Activated naive CD4-positive, alpha-beta T cell treated with anti-CD3 and anti-CD28 coated beads, Interleukin-2, amount 10 ng/mL, durations not matched to agents 7 days and 5 days (primary cell): ENCODE results near the gene AKR1D1.
"Not testable (repeated sequence)": the region's sequence is repeated elsewhere in the genome, so short reads cannot be mapped to it uniquely, and the experiment has no call there.

Experiments used
- CTCF ChIA-PET: fragments of 350-600 bp; sonication (Branson Sonifier 250); formaldehyde crosslinking; loops from one replicate; lab custom pipeline; 2021; ENCODE audit warnings: antibody characterized with exemption; lab: Charles Lee
- DNase-seq: peaks from one replicate; pipeline ENCODE4 v3.0.0-alpha.2; 2020
- H3K27ac Mint-ChIP-seq: one replicate; pipeline ENCODE4 v1.8.0; 2021; ENCODE audit warnings: mild to moderate bottlenecking, moderate library complexity, mixed read lengths
- H3K27me3 Mint-ChIP-seq: one replicate; pipeline ENCODE4 v1.8.0; 2021; ENCODE audit warnings: mild to moderate bottlenecking, mixed read lengths
- H3K36me3 Mint-ChIP-seq: one replicate; pipeline ENCODE4 v1.8.0; 2021; ENCODE audit warnings: mixed read lengths
- H3K4me1 Mint-ChIP-seq: one replicate; pipeline ENCODE4 v1.8.0; 2021; ENCODE audit warnings: mixed read lengths
- H3K4me3 Mint-ChIP-seq: one replicate; pipeline ENCODE4 v1.8.0; 2021; ENCODE audit warnings: mild to moderate bottlenecking, moderate library complexity, mixed read lengths
- H3K9me3 Mint-ChIP-seq: one replicate; pipeline ENCODE4 v1.8.0; 2021; ENCODE audit warnings: mixed read lengths

The AKR1D1 gene

DNA sequence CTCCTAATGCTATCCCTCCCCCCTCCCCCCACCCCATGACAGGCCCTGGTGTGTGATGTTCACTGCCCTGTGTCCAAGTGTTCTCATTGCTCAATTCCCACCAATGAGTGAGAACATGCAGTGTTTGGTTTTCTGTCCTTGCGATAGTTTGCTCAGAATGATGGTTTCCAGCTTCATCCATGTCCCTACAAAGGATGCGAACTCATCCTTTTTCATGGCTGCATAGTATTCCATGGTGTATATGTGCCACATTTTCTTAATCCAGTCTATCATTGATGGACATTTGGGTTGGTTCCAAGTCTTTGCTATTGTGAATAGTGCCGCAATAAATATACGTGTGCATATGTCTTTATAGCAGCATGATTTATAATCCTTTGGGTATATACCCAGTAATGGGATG is 20.6 kb upstream of the AKR1D1 start:
- CTCF ChIA-PET, H3K36me3 Mint-ChIP-seq, H3K4me3 Mint-ChIP-seq, H3K27me3 Mint-ChIP-seq, H3K9me3 Mint-ChIP-seq, DNase-seq, H3K27ac Mint-ChIP-seq, H3K4me1 Mint-ChIP-seq: not testable (repeated sequence)

DNA sequence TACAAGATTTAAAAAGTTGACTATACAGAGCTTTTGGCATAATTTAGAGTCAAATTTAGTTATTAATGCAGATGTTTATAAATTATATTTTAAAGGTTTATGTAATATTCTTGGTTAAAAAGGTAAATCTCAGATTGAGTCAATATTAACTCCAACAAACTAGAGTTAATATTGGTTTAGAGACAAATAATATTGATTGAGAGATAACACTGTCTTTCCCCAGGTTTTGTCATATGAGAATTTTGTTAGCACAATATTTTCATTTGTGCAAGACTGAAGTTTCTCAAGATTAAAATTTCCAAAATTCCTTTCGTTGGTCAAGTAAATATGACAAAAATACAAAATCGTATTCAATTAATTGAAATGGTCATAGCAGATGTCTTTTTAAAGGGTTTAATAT is 12.9 kb upstream of the AKR1D1 start:
- CTCF ChIA-PET, result no interaction called here
- H3K36me3 Mint-ChIP-seq, result no peaks in the 10 kb centered on the region
- no peaks in the 10 kb centered on the region for H3K9me3 Mint-ChIP-seq
- no peak overlapping the region for H3K4me3 Mint-ChIP-seq
- DNase-seq, result no peak
- H3K27me3 Mint-ChIP-seq, result peaks cover 4% of the 10 kb centered on the region
- no peaks in the 10 kb centered on the region for H3K4me1 Mint-ChIP-seq
- H3K27ac Mint-ChIP-seq, result no peak overlapping the region

DNA sequence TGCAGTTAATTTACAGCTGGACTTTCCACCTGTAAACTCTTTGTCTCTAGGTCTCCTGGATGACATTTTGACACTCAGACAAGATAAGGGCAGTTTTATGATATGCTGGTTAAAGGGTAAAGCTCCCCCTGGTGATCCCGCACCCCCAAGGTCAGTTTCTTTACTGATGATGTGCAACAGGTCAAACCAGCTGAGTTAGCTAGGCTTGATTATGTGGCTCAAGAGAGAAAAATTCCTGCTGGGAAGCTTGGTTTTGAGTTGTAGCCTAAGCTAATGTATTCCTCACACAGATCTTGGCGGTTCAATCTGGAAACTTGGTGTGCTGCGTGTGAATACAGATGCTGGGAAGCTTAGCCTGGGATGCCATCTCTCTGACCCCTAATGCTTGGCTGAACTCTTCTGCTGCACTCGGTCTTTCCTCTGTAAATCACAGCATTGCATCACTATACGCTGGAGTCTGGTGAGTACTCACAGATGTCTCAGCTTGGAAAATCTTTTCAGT is 11.4 kb upstream of the AKR1D1 start:
- Mint-ChIP-seq H3K4me3 (no peak overlapping the region), H3K27ac (no peak overlapping the region), H3K4me1 (no peaks in the 10 kb centered on the region), H3K9me3 (no peaks in the 10 kb centered on the region), H3K27me3 (peaks cover 4% of the 10 kb centered on the region), H3K36me3 (no peaks in the 10 kb centered on the region)
- DNase-seq, result no peak
- CTCF ChIA-PET, result no interaction called here

DNA sequence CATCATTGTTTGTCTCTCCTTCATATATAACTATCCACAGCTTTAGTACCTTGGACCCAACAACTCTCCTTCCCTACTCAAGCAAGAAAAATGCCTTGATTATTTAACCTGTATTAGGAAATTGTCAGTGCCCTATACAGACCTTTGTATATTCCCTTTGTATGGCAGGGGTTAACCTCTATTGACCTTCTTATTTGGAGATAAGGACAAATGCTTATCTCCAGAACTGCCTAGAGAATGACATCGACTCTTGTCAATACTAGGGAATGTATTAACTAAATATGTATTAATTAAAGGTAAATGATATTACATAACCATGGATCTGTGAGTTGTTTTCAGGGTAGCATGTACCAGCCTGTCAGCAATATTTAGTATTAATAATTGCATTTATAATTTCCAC is 10.4 kb upstream of the AKR1D1 start:
- Mint-ChIP-seq H3K36me3 (no peaks in the 10 kb centered on the region), H3K4me1 (no peaks in the 10 kb centered on the region), H3K4me3 (no peak overlapping the region), H3K27ac (no peak overlapping the region), H3K9me3 (no peaks in the 10 kb centered on the region), H3K27me3 (peaks cover 1% of the 10 kb centered on the region)
- no peak for DNase-seq
- CTCF ChIA-PET, result no interaction called here

DNA sequence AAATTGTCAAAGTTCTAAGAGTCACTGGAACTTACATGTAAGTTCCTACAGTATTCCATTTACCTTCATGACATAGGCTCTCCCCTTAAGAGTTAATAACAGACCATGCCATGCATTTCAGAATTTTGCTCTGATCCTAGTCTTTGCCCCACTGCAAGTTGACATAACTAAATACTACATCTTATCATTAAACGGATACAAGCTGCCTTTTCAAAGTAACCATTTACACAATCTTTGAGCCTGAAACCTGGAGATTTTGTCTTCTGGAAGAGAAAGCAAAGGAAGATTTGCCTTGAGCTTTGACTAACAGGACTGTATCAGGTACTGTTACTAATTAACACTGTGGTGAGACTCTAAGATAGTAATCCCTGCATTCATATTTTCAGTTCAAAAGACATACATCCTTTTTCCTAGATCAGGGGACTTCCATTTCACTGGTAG is 9.3 kb upstream of the AKR1D1 start:
- Mint-ChIP-seq H3K4me1 (no peaks in the 10 kb centered on the region), H3K27me3 (no peaks in the 10 kb centered on the region), H3K36me3 (no peaks in the 10 kb centered on the region), H3K4me3 (no peak overlapping the region), H3K9me3 (no peaks in the 10 kb centered on the region), H3K27ac (no peak overlapping the region)
- CTCF ChIA-PET, result no interaction called here
- no peak for DNase-seq

DNA sequence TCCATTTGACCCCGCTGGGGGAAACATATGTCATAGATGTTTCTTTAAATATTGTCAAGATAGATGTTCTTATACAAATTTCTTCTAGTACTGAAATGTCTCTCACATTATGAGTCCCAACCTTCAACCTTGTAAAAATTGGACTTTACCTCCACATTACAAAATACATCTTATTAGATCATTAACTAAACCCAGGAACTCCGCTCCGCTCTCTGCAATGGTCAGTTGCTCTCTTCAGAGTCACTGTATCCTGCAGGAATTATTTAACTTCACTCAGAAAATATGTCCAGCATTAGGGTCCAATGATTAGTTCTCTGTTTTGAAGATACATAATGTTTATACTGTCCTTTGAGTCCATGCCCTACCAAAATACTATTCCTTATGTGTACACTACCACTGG is 8.5 kb upstream of the AKR1D1 start:
- Mint-ChIP-seq H3K4me1 (no peaks in the 10 kb centered on the region), H3K27ac (no peak overlapping the region), H3K9me3 (no peaks in the 10 kb centered on the region), H3K4me3 (no peak overlapping the region), H3K36me3 (no peaks in the 10 kb centered on the region), H3K27me3 (no peaks in the 10 kb centered on the region)
- DNase-seq, result no peak
- CTCF ChIA-PET, result no interaction called here

DNA sequence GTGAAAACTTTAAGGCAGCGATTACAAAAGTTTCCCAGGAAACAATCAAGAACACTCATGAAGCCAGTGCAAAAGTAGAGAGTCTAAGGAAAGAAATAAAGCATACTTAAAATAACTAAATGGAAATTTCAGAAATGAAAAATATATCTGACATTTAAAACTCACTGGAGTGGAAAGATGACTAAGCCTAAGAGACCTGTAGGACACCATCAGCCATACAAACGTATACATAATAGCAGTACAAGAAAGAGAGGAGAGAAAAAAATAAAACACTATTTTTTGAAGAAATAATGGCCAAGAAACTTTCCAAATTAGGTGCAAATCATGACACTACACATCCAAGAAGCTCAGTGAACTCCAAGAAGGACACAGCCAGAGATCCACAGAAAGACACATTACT is 5.4 kb upstream of the AKR1D1 start:
- Mint-ChIP-seq H3K9me3 (no peaks in the 10 kb centered on the region), H3K27ac (no peak overlapping the region), H3K36me3 (no peaks in the 10 kb centered on the region), H3K4me1 (no peaks in the 10 kb centered on the region), H3K4me3 (no peak overlapping the region), H3K27me3 (no peaks in the 10 kb centered on the region)
- CTCF ChIA-PET, result no interaction called here
- DNase-seq, result no peak

DNA sequence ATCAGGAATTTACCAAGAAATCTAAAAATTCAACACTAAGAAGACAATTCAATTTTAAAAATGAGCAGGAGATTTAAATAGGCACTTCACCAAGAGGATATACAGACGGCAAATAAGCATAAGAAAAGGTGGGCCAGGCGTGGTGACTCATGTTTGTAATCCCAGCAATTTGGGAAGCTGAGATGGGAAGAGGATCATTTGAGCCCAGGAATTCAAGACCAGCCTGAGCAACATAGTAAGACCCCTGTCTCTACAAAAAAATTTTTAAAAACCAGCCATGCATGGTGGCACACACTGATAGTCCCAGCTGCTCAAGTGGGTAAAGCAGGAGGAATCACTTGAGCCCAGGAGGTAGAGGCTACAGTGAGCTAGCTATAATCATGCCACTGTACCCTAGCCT is 3.5 kb upstream of the AKR1D1 start:
- H3K4me3 Mint-ChIP-seq, result no peak overlapping the region
- no peaks in the 10 kb centered on the region for H3K4me1 Mint-ChIP-seq
- CTCF ChIA-PET, result no interaction called here
- no peak for DNase-seq
- H3K36me3 Mint-ChIP-seq, result no peaks in the 10 kb centered on the region
- H3K27me3 Mint-ChIP-seq, result peaks cover 3% of the 10 kb centered on the region
- no peaks in the 10 kb centered on the region for H3K9me3 Mint-ChIP-seq
- H3K27ac Mint-ChIP-seq, result no peak overlapping the region

DNA sequence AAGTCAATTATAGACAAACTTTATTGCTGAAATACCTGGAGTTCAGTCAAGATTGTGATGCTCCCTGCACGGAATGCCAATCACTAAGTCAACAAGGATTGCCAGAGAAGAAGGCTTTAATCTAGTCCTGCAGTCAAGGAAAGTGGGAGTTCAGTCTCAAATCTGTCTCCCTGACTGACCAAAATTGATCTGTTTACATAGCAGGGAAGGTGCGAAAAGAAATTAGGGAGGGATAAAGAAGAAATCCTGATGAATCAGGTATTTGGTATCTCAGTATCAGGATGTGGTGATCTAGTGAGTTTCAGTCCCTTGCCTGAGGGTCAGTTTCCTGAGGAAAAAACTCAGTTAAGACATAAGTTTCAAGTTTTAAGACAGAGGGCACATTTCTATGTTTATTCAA is 2.1 kb upstream of the AKR1D1 start:
- Mint-ChIP-seq H3K27me3 (peaks cover 6% of the 10 kb centered on the region), H3K36me3 (no peaks in the 10 kb centered on the region), H3K27ac (no peak overlapping the region), H3K4me1 (no peaks in the 10 kb centered on the region), H3K9me3 (no peaks in the 10 kb centered on the region), H3K4me3 (no peak overlapping the region)
- DNase-seq, result no peak
- CTCF ChIA-PET, result no interaction called here

DNA sequence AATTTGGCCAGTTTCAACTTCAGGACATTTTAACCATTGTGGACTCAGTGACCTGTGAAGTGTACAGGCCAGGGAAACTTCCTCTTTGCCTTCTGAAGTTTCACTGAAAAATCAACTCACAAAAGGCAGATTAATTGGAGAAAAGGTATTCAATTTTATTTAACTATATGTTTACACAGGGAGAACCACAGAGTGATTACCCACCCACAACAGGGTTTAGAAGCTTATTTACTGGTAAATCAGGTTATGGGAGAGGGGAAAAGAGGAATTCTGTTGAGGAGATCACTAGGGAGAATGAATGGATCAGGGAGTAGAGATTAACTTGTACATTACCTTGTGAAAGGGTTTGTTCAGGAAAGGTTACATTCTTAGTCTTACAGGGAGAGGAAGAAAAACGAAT is 1.7 kb upstream of the AKR1D1 start:
- Mint-ChIP-seq H3K9me3 (no peaks in the 10 kb centered on the region), H3K4me1 (no peaks in the 10 kb centered on the region), H3K36me3 (no peaks in the 10 kb centered on the region), H3K27ac (no peak overlapping the region), H3K27me3 (peaks cover 7% of the 10 kb centered on the region), H3K4me3 (no peak overlapping the region)
- no peak for DNase-seq
- CTCF ChIA-PET, result no interaction called here

DNA sequence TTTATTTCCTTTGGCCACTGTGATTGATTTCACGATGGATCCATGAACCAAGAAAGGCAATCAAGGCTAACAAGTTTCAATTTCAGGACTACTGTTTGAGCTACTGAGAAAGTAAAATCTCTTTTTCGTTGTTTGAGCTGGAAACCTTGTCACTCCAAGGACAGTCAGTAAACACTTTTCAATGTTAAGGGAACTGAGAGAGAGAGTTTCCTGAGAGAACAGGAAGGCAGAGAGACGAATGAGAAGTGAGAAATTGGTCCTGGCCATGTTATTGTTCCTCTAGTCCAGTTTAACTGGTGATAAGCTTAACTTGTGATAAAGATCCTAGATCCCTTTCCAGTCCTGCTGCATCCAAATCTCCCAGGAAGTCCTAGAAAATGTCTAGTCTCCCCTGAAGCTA is 909 bp upstream of the AKR1D1 start:
- Mint-ChIP-seq H3K27me3 (peaks cover 7% of the 10 kb centered on the region), H3K4me3 (no peak overlapping the region), H3K36me3 (no peaks in the 10 kb centered on the region), H3K9me3 (no peaks in the 10 kb centered on the region), H3K4me1 (no peaks in the 10 kb centered on the region), H3K27ac (no peak overlapping the region)
- CTCF ChIA-PET, result no interaction called here
- DNase-seq, result no peak

DNA sequence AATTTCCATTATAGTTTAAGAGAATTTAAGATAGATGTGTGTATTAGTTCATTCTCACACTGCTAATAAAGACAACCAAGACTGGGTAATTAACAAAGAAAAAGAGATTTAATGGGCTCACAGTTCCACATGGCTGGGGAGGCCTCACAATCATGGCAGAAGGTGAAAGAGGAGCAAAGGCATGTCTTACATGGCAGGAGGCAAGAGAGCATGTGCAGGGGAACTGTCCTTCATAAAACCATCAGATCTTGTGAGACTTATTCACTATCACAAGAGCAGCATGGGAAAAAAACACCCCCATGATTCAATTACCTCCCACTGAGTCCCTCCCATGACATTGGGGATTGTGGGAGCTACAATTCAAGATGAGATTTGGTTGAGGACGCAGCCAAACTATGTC is 473 bp upstream of the AKR1D1 start:
- DNase-seq, H3K36me3 Mint-ChIP-seq, H3K27ac Mint-ChIP-seq, H3K4me1 Mint-ChIP-seq, H3K27me3 Mint-ChIP-seq, CTCF ChIA-PET, H3K9me3 Mint-ChIP-seq, H3K4me3 Mint-ChIP-seq: not testable (repeated sequence)

DNA sequence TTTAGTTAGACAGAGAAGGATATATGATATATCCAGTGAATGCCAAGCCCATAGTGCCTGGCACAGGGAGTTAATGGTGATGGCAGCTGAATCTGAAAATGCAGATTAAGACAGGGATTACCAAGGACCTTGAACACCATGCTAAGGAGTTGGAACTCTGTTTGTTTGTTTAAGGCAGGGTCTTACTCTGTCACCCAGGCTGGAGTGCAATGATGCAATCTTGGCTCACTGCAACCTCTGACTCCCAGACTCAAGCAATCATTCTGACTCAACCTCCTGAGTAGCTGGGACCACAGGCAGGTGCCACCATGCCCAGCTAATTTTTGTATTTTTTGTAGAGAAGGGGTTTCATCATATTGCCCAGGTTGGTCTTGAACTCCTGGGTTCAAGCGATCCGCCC is 1.6 kb downstream of the AKR1D1 start:
- DNase-seq, result no peak
- CTCF ChIA-PET, result interaction anchor here (0.5 kb wide), 1 partner anchor 42 kb away, joined by 3 read pairs; no protein-coding TSS in a partner anchor
- peaks cover 7% of the 10 kb centered on the region for H3K27me3 Mint-ChIP-seq
- H3K9me3 Mint-ChIP-seq, result no peaks in the 10 kb centered on the region
- no peak overlapping the region for H3K27ac Mint-ChIP-seq
- H3K4me1 Mint-ChIP-seq, result no peaks in the 10 kb centered on the region
- no peak overlapping the region for H3K4me3 Mint-ChIP-seq
- no peaks in the 10 kb centered on the region for H3K36me3 Mint-ChIP-seq

DNA sequence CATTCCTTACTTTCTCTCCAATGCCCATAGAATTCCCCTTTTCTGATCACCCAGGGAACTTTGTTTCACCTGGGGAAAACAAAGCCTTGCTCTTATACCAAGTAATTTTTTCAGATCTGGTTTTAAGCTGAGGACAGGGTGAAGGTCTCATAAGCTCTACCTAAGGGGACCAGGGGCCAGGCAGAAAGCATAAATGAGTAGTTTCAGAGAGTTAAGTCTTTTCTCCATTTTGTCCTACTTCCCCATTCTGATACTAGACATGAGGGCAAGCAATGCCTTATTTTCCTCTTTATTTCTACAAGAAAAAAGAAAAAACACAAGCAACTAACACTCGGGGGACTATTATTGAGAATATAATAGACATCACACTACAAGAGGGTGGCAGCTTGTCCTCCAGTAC is 2.9 kb downstream of the AKR1D1 start:
- DNase-seq, result no peak
- Mint-ChIP-seq H3K36me3 (no peaks in the 10 kb centered on the region), H3K9me3 (no peaks in the 10 kb centered on the region), H3K27me3 (peaks cover 7% of the 10 kb centered on the region), H3K4me3 (no peak overlapping the region), H3K27ac (no peak overlapping the region), H3K4me1 (no peaks in the 10 kb centered on the region)
- CTCF ChIA-PET, result no interaction called here

DNA sequence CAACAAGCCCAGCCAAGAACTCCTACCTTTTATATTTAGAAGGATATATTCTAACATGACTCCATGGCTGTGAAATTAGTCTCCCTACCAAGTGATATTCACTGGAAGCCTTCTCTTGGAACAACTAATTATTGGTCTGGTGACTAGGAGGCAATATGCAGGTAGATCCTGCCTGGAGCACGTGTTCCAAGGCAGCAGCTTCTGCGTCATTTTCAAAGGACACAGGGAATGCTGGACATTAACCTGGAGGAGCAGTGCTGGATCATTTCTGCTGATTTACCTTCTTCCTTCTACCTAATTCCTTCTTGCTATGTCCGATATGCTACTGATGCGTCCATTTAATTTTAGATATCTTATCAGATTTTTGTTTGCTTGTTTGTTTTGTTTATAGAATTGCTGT is 5.6 kb downstream of the AKR1D1 start:
- Mint-ChIP-seq H3K27me3 (peaks cover 3% of the 10 kb centered on the region), H3K9me3 (no peaks in the 10 kb centered on the region), H3K36me3 (no peaks in the 10 kb centered on the region), H3K27ac (no peak overlapping the region), H3K4me1 (no peaks in the 10 kb centered on the region), H3K4me3 (no peak overlapping the region)
- no peak for DNase-seq
- CTCF ChIA-PET, result no interaction called here

DNA sequence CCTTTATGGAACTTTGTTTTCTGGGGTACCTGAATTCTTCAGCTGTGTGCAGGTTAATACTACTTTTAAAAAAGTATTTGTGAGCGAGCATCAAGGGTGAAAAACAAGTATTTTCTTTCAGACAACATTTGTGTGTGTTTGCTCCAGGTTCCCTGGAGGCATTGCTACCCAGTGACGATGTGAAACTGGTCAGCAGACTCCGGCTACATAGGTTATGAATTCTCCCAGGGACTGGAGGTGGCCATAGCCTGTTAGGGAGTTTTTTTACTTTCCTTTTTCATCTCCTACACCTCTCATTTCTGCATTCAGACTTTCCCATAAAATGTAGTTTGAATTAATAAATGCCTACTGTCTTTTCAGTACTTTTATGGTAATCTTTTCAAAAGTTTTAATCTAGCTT is 7.6 kb downstream of the AKR1D1 start:
- H3K4me1 Mint-ChIP-seq, result no peaks in the 10 kb centered on the region
- H3K9me3 Mint-ChIP-seq, result no peaks in the 10 kb centered on the region
- DNase-seq, result no peak
- no peak overlapping the region for H3K4me3 Mint-ChIP-seq
- no peak overlapping the region for H3K27ac Mint-ChIP-seq
- CTCF ChIA-PET, result no interaction called here
- peaks cover 3% of the 10 kb centered on the region for H3K27me3 Mint-ChIP-seq
- no peaks in the 10 kb centered on the region for H3K36me3 Mint-ChIP-seq
